RWPE1 (cell line): ENCODE data around the gene SMC3.
"Not testable (repeated sequence)": the region's sequence is repeated elsewhere in the genome, so short reads cannot be mapped to it uniquely, and the experiment has no call there.

Experiments used
- CTCF ChIA-PET: fragments of 350-600 bp; sonication (Branson Sonifier 250); formaldehyde crosslinking; extraction: SDS; loops from one replicate; lab custom pipeline; 2021; lab: Yijun Ruan, JAX
- POLR2A ChIA-PET: fragments of 400-600 bp; formaldehyde crosslinking; extraction: SDS; loops from one replicate; lab custom pipeline; 2020; ENCODE audit warnings: antibody characterized with exemption; ENCODE audit not compliant: low non-redundant PET; lab: Yijun Ruan, JAX
- DNase-seq: peaks from one replicate; pipeline ENCODE4 v3.0.0; 2012; ENCODE audit warnings: low spot score
- H3K27ac ChIP-seq: fragments of 450-650 bp; 2 replicates; pipeline ENCODE4 v1.5.1; 2017
- CTCF ChIP-seq: fragments of 450-650 bp; conservative IDR thresholded peaks from 2 replicates; pipeline ENCODE4 v1.5.1; 2017; ENCODE audit warnings: low read depth, mild to moderate bottlenecking

SMC3 gene

GRCh38 chr10:110609605-110610004, 42.1 kb downstream of the SMC3 start:
- ChIA-PET POLR2A (no interaction called here), CTCF (interaction anchor here (0.8 to 4.6 kb wide), 5 partner anchors 9 to 466 kb away, joined by 3 to 47 read pairs (median 4); no protein-coding TSS in a partner anchor)
- H3K27ac ChIP-seq = no peak overlapping the region
- TF ChIP-seq CTCF = no peak
- no peak for DNase-seq

GRCh38 chr10:110610308-110610774, 42.8 kb downstream of the SMC3 start:
- ChIA-PET POLR2A (no interaction called here), CTCF (interaction anchor here (0.6 to 4.6 kb wide), 16 partner anchors 10 to 1840 kb away, joined by 3 to 47 read pairs (median 4); partner anchors contain the start of gene RBM20)
- TF ChIP-seq CTCF = peak; percentile 92
- no peak overlapping the region for H3K27ac ChIP-seq
- DNase-seq = peak; percentile 76

GRCh38 chr10:110610781-110611180, 43.3 kb downstream of the SMC3 start:
- DNase-seq, POLR2A ChIA-PET, H3K27ac ChIP-seq: not testable (repeated sequence)
- CTCF ChIA-PET = interaction anchor here (0.6 to 4.6 kb wide), 16 partner anchors 10 to 1839 kb away, joined by 3 to 47 read pairs (median 4); partner anchors contain the start of gene RBM20

GRCh38 chr10:110612087-110612486, 44.6 kb downstream of the SMC3 start:
- DNase-seq = no peak
- CTCF ChIA-PET = interaction anchor here (0.6 to 4.6 kb wide), 3 partner anchors 60 to 74 kb away, joined by 3 to 47 read pairs (median 3); no protein-coding TSS in a partner anchor
- H3K27ac ChIP-seq = no peak overlapping the region
- no peak for TF ChIP-seq CTCF
- POLR2A ChIA-PET = no interaction called here

- CTCF ChIA-PET = interaction anchor here (0.6 to 4.6 kb wide), 3 partner anchors 60 to 74 kb away, joined by 3 to 47 read pairs (median 3); no protein-coding TSS in a partner anchor
- no peak overlapping the region for H3K27ac ChIP-seq
- POLR2A ChIA-PET = no interaction called here
- TF ChIP-seq CTCF = no peak
- DNase-seq = no peak
These were observed 45.1 kb downstream of the SMC3 start for GRCh38 chr10:110612629-110613028.

- ChIA-PET POLR2A (no interaction called here), CTCF (interaction anchor here (0.6 kb wide), 1 partner anchor 152 kb away, joined by 5 read pairs; no protein-coding TSS in a partner anchor)
- TF ChIP-seq CTCF = no peak
- no peak for DNase-seq
- H3K27ac ChIP-seq = no peak overlapping the region
These were observed 46.0 kb downstream of the SMC3 start for GRCh38 chr10:110613341-110613995.

GRCh38 chr10:110613996-110614495, 46.6 kb downstream of the SMC3 start:
- CTCF ChIA-PET = interaction anchor here (0.6 kb wide), 2 partner anchors 95 to 152 kb away, joined by 4 to 5 read pairs; no protein-coding TSS in a partner anchor

More at GRCh38 chr10:110613996-110614495, 46.6 kb downstream of the SMC3 start:
- no peak for TF ChIP-seq CTCF
- no peak for DNase-seq
- POLR2A ChIA-PET = no interaction called here
- H3K27ac ChIP-seq = no peak overlapping the region
